Small intestine (tissue), 7 donors: ENCODE measurements around the gene MCM3AP. TPM values are rescaled to one million over a fixed set of nuclear protein-coding genes. Genes with fewer than 3 reads are reported as not detected.
A peak's percentile ranks its signal among the peaks of the same experiment; 100 is the strongest.
"Not testable (repeated sequence)": the region's sequence is repeated elsewhere in the genome, so short reads cannot be mapped to it uniquely, and the experiment has no call there.

Experiments
- DNase-seq, 2 donors: peaks; one replicate each; pipeline versions ENCODE4 v3.0.0 to v3.0.0-alpha.2; 2013
- FAIRE-seq: peaks from 2 replicates; lab custom pipeline; 2012; peaks lifted over from hg19 to GRCh38; lab: Jason Lieb, UNC
- H3K27ac ChIP-seq, 3 donors: one replicate each; pipeline ENCODE4 v1.5.1; 2013; ENCODE audit warnings: low read length in 2 of 3, mild to moderate bottlenecking in 2 of 3, control low read depth in 1 of 3, inconsistent platforms in 1 of 3, low read depth in 1 of 3, moderate library complexity in 1 of 3
- H3K27me3 ChIP-seq, 3 donors: one replicate each; pipeline ENCODE4 v1.6.1; 2013; ENCODE audit warnings: low read length in 3 of 3, inconsistent platforms in 1 of 3; ENCODE audit not compliant: control insufficient read depth in 3 of 3, insufficient read depth in 3 of 3
- H3K36me3 ChIP-seq, 3 donors: one replicate each; pipeline ENCODE4 v1.6.1; 2013; ENCODE audit warnings: low read length in 3 of 3, inconsistent platforms in 1 of 3, low read depth in 1 of 3, mild to moderate bottlenecking in 1 of 3, moderate library complexity in 1 of 3; ENCODE audit not compliant: control insufficient read depth in 3 of 3, insufficient read depth in 2 of 3
- H3K4me1 ChIP-seq, 3 donors: one replicate each; pipeline ENCODE4 v1.6.1; 2013; ENCODE audit warnings: low read length in 2 of 3, inconsistent platforms in 1 of 3, low read depth in 1 of 3, mild to moderate bottlenecking in 1 of 3, moderate library complexity in 1 of 3; ENCODE audit not compliant: control insufficient read depth in 3 of 3, insufficient read depth in 2 of 3
- H3K4me3 ChIP-seq, 3 donors: one replicate each; pipeline ENCODE4 v1.5.1; 2013; ENCODE audit warnings: low read length in 3 of 3, control low read depth in 1 of 3, inconsistent platforms in 1 of 3, low read depth in 1 of 3, mild to moderate bottlenecking in 1 of 3, moderate library complexity in 1 of 3
- H3K9me3 ChIP-seq, 2 donors: one replicate each; pipeline ENCODE4 v1.6.1; 2013; ENCODE audit warnings: low read depth in 1 of 2, low read length in 1 of 2; ENCODE audit not compliant: control insufficient read depth in 2 of 2, insufficient read depth in 1 of 2
- WGBS, 3 donors: extraction: QIAGEN DNeasy Blood & Tissue Kit; methylation state at CpG; one replicate each; pipeline ENCODE4 v1.1.7; 2013; 5-methylcytosine and 5-hydroxymethylcytosine counted together
- polyA plus RNA-seq, 4 donors: library from polyadenylated mRNA; stranded (reverse) in 3 of 4; unstranded in 1 of 4; fragments of 200-250 nt in 3 of 4; fragments of 120-200 nt in 1 of 4; gene quantifications; one replicate each; pipeline versions ENCODE4 v1.2.1 to v1.2.3, GENCODE V29; 2013
- donor health status: healthy with polysubstance abuse.
- donor health status: control.
- donor health status: control.
- donor health status: Bipolar disorder and iron deficiency.
- donor health status: healthy.

MCM3AP gene
- polyA plus RNA-seq, 4 donors = 38.3 to 75.4 (median 42.6) TPM

DNA sequence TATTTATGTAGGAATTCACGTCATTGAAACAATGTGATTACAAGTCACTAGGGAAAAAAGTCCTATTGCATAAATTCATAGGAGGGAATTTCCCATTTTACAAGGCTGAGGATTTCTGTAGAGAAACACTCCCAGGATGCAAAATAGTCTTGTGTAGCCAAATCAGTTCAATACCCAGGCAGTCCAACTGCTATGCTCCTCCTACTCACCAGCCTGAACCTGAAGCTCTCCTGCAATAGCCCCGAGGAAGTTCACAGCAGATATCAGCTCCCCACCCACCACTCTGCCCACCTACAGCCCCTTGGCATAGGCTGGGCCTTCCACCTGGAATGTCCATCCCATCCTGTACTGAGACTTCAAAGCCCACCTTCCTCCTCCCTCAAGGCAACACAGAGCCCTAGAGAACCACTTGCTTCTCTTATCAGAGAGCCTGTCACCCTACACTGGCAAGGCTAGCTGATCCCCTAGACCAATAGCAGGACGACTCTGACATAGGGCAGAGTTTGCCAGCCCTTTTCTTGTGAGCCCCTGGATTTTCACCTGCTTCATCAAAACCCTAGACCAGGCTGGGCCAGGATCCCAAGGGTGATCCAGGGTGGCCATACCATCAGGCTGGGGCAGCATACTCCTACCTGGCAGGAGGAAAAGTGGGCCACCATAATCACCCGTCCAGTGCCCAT lies 58.4 kb downstream of the MCM3AP start:
- H3K27ac ChIP-seq = peak overlapping the region in 2 of 3 donors; percentile 7 to 27
- H3K4me3 ChIP-seq = peak overlapping the region in 2 of 3 donors; percentile 2 to 75
- H3K9me3 ChIP-seq = peaks cover 0 to 2% of the 10 kb centered on the region in 2 donors
- H3K27me3 ChIP-seq = no peaks in the 10 kb centered on the region
- FAIRE-seq = no peak
- H3K36me3 ChIP-seq = peaks cover 0 to 16% (median 0%) of the 10 kb centered on the region in 3 donors
- peaks cover 0 to 15% (median 5%) of the 10 kb centered on the region in 3 donors for H3K4me1 ChIP-seq
- WGBS, 3 donors = 37 to 62% (median 46%) methylated on average over 4 of the region's 4 CpGs
- peak; percentile 26 to 37 for DNase-seq

DNA sequence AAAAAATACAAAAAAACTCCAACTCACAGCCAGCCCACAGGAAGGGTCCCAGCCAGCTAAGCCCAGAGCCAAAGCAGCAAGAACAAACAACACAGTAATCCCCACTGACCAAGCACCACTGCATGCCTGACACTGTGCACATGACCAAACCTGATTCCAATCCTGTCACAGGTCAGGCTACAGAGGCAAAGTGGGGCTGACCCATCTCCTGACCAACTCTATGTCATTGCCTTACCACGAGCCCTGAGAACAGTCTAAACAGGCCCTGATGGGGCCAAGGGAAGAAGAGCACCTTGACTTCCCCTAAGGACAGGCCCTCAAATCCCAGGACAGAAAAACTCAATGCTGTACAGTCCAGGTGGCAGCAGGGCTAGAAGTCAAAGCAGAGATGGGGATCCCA lies 59.3 kb downstream of the MCM3AP start:
- H3K4me1 ChIP-seq = peaks cover 0 to 15% (median 5%) of the 10 kb centered on the region in 3 donors
- no peak overlapping the region for H3K4me3 ChIP-seq
- no peaks in the 10 kb centered on the region for H3K27me3 ChIP-seq
- WGBS, 3 donors = 87 to 94% (median 89%) methylated on average over 1 of the region's 1 CpG
- peaks cover 0 to 20% (median 0%) of the 10 kb centered on the region in 3 donors for H3K36me3 ChIP-seq
- no peaks in the 10 kb centered on the region for H3K9me3 ChIP-seq
- DNase-seq (no peak), FAIRE-seq (no peak)
- H3K27ac ChIP-seq = peak overlapping the region in 1 of 3 donors; percentile 2

- not testable (repeated sequence) for FAIRE-seq, DNase-seq, H3K4me3 ChIP-seq, H3K27ac ChIP-seq, H3K9me3 ChIP-seq, H3K27me3 ChIP-seq
- H3K36me3 ChIP-seq = peaks cover 3 to 42% (median 4%) of the 10 kb centered on the region in 3 donors
- WGBS, 3 donors = 94 to 95% (median 95%) methylated on average over 18 of the region's 18 CpGs
- peaks cover 0 to 11% (median 5%) of the 10 kb centered on the region in 3 donors for H3K4me1 ChIP-seq
Observed at GRCh38 chr21:46223661-46224060, 61.8 kb downstream of the MCM3AP start.

GRCh38 chr21:46223217-46223616 lies 62.2 kb downstream of the MCM3AP start:
- Histone ChIP-seq H3K4me3 (no peak overlapping the region), H3K36me3 (peaks cover 3 to 42% (median 4%) of the 10 kb centered on the region in 3 donors), H3K4me1 (peaks cover 0 to 11% (median 5%) of the 10 kb centered on the region in 3 donors), H3K27me3 (no peaks in the 10 kb centered on the region), H3K9me3 (no peaks in the 10 kb centered on the region), H3K27ac (no peak overlapping the region)
- 86 to 96% (median 90%) methylated on average over 7 of the region's 7 CpGs for WGBS, 3 donors
- DNase-seq = no peak
- FAIRE-seq = no peak

- H3K27ac ChIP-seq = no peak overlapping the region
- DNase-seq (no peak), FAIRE-seq (no peak)
- peaks cover 3 to 43% (median 5%) of the 10 kb centered on the region in 3 donors for H3K36me3 ChIP-seq
- no peaks in the 10 kb centered on the region for H3K9me3 ChIP-seq
- H3K4me3 ChIP-seq = no peak overlapping the region
- H3K4me1 ChIP-seq = peaks cover 0 to 8% (median 5%) of the 10 kb centered on the region in 3 donors
- no peaks in the 10 kb centered on the region for H3K27me3 ChIP-seq
- WGBS, 3 donors = 83 to 92% (median 89%) methylated on average over 11 of the region's 11 CpGs
Observed at GRCh38 chr21:46222436-46223116, 62.8 kb downstream of the MCM3AP start.

DNA sequence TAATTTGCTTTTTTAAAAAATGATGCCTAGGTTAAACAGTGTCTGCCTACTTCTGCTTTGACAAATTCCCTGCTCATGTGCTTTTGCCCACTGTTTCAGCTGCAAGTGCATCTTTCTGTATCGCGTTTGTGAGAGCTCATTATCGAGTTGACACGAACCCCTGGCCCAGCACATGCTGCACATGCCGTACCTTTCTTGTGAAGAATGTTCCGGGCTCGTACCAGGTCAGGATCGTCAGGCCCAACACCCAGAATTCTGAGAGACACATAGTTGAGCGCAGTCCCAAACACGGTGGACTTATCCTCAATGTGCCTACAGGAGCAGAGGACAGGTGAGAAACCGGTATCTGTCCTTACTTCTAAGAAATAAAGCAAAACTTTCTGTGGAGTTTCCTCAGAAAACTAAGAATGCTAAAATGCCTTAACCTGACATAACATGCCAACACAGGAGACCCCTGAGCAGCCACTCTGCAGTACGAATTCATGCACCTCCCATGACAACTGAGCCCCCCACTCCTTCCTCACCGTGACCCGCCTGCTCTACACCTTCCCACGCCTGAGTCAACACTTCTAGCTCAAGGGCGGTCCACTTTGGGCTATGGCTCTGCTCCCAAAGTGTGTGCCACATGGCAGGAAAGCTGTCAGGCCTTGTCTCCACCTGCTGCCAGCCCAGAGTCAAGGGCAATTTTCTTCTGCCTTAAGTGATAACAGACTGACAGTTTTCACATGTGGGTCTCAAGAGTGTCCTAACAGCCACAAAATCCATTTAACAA lies 63.6 kb downstream of the MCM3AP start:
- FAIRE-seq (no peak), DNase-seq (no peak)
- Histone ChIP-seq H3K36me3 (peaks cover 3 to 45% (median 6%) of the 10 kb centered on the region in 3 donors), H3K9me3 (no peaks in the 10 kb centered on the region), H3K4me3 (no peak overlapping the region), H3K27ac (no peak overlapping the region), H3K27me3 (no peaks in the 10 kb centered on the region), H3K4me1 (peaks cover 0 to under 1% (median under 1%) of the 10 kb centered on the region in 3 donors)
- WGBS, 3 donors = 84 to 88% (median 86%) methylated on average over 16 of the region's 16 CpGs

- no peak for FAIRE-seq
- no peaks in the 10 kb centered on the region for H3K9me3 ChIP-seq
- H3K27ac ChIP-seq = no peak overlapping the region
- DNase-seq = no peak
- no peak overlapping the region for H3K4me3 ChIP-seq
- H3K36me3 ChIP-seq = peaks cover 3 to 51% (median 6%) of the 10 kb centered on the region in 3 donors
- no peaks in the 10 kb centered on the region for H3K4me1 ChIP-seq
- no peaks in the 10 kb centered on the region for H3K27me3 ChIP-seq
- WGBS, 3 donors = 94 to 96% (median 94%) methylated on average over 8 of the region's 8 CpGs
Observed at GRCh38 chr21:46220847-46221246, 64.6 kb downstream of the MCM3AP start.

DNA sequence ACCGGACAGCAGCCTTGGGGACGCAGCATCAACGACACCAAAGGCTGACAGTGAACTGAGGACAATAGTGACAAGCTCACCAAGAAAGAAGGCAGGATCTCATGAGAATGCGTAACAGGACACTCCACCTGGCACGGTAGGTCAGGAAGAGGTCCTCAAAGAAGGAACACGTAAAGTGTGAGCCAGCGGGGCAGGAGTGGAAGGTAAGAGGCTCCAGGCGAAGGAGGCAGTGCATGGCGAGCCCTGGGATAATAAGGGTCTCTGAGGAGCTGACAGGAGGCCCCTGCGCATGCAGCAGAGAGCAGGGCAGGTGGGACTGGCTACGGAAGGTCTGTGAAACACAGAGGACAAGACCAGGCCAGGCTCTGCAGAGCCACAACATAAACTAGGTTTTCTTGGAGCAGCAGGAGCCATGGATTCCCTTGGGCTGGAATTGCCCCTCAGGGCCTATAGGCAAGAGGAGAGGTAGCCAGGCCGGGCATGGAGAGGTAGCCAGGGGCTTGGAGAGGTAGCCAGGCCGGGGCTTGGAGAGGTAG lies 65.1 kb downstream of the MCM3AP start:
- H3K27me3 ChIP-seq = no peaks in the 10 kb centered on the region
- FAIRE-seq (no peak), DNase-seq (no peak)
- no peaks in the 10 kb centered on the region for H3K9me3 ChIP-seq
- H3K36me3 ChIP-seq = peaks cover 3 to 53% (median 6%) of the 10 kb centered on the region in 3 donors
- 93 to 97% (median 95%) methylated on average over 13 of the region's 13 CpGs for WGBS, 3 donors
- H3K4me3 ChIP-seq = no peak overlapping the region
- no peak overlapping the region for H3K27ac ChIP-seq
- H3K4me1 ChIP-seq = no peaks in the 10 kb centered on the region
